ENCODE data around the gene ASTN2.

The ASTN2 gene

DNA sequence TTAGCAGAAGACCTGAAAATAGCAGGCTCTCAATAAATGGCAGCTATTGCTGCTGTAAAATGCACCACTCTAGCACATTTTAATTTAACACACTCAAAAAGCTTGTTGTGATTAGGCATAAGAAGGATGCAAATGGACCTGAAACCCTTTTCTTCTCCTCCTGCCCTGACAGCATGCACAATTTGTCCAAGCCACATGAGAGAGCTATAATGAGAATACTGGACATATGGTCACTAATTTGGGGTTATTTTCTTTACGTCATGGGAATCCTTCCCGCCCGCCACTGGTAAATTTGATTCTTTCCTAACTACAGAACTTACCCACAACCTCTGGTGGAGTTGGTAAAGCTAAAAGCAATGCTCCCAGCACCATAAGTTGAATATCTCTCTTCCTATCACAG lies 665.7 kb downstream of the ASTN2 start:
- WGBS, 2 donors (ENCODE audit: extremely low coverage in 2 of 2, insufficient read length in 2 of 2, insufficient replicate concordance in 1 of 2), result no CpG with 5 or more reads among the region's 3 CpGs

GRCh38 chr9:116741742-116742141 lies 673.1 kb downstream of the ASTN2 start:
- Histone ChIP-seq H2BK15ac (ENCODE audit: low read length) (no peak overlapping the region), H4K91ac (ENCODE audit: low read depth, low read length, poor library complexity) (no peak overlapping the region), H3K4me3 (ENCODE audit: low read length in 2 of 2) (no peak overlapping the region), H3K4me2 (ENCODE audit: insufficient read depth, low read length, poor library complexity, severe bottlenecking) (no peak overlapping the region), H2BK120ac (ENCODE audit: low read depth, low read length) (no peak overlapping the region), H3K79me1 (ENCODE audit: low read depth, low read length) (no peaks in the 10 kb centered on the region), H4K8ac (ENCODE audit: low read depth, low read length) (no peak overlapping the region), H3K14ac (ENCODE audit: low read length) (no peak overlapping the region), H2BK5ac (ENCODE audit: low read length) (no peak overlapping the region), H3K27ac (replicated peaks; ENCODE audit: low read length) (no peak overlapping the region), H2AFZ (ENCODE audit: low read length) (no peak overlapping the region), H3K27me3 (ENCODE audit: control insufficient read depth in 3 of 3, insufficient read depth in 3 of 3, low read depth in 1 of 3, low read length in 3 of 3) (peaks cover 0 to 3% (median 0%) of the 10 kb centered on the region in 3 experiments), H3K36me3 (replicated peaks in 1 of 2; ENCODE audit: control insufficient read depth in 2 of 2, insufficient read depth in 2 of 2, low read length in 2 of 2) (no peaks in the 10 kb centered on the region), H3K9ac (ENCODE audit: low read depth, low read length, poor library complexity) (no peak overlapping the region), H3K4ac (ENCODE audit: low read length) (no peak overlapping the region), H3K23ac (ENCODE audit: low read depth, low read length, poor library complexity) (no peak overlapping the region), H3K9me3 (replicated peaks in 1 of 2; ENCODE audit: control insufficient read depth in 2 of 2, insufficient read depth in 1 of 2, low read depth in 1 of 2, low read length in 2 of 2) (no peaks in the 10 kb centered on the region), H2AK5ac (ENCODE audit: low read depth, low read length) (no peak overlapping the region), H2BK12ac (ENCODE audit: low read length) (no peak overlapping the region), H3K4me1 (ENCODE audit: control insufficient read depth in 2 of 2, insufficient read depth in 1 of 2, low read depth in 1 of 2, low read length in 2 of 2) (peaks cover 0 to 4% of the 10 kb centered on the region in 2 donors), H3K18ac (ENCODE audit: low read length) (no peak overlapping the region)
- DNase-seq (ENCODE audit: low spot score), result no peak
- no CpG with 5 or more reads among the region's 2 CpGs for WGBS, 2 donors (ENCODE audit: extremely low coverage in 2 of 2, insufficient read length in 2 of 2, insufficient replicate concordance in 1 of 2)

More for the DNA sequence above, 665.7 kb downstream of the ASTN2 start:
- Histone ChIP-seq H2BK12ac (ENCODE audit: low read length) (no peak overlapping the region), H3K27me3 (ENCODE audit: control insufficient read depth in 3 of 3, insufficient read depth in 3 of 3, low read depth in 1 of 3, low read length in 3 of 3) (no peaks in the 10 kb centered on the region), H2BK120ac (ENCODE audit: low read depth, low read length) (no peak overlapping the region), H4K91ac (ENCODE audit: low read depth, low read length, poor library complexity) (no peak overlapping the region), H3K14ac (ENCODE audit: low read length) (no peak overlapping the region), H3K36me3 (replicated peaks in 1 of 2; ENCODE audit: control insufficient read depth in 2 of 2, insufficient read depth in 2 of 2, low read length in 2 of 2) (no peaks in the 10 kb centered on the region), H2AK5ac (ENCODE audit: low read depth, low read length) (no peak overlapping the region), H3K4me2 (ENCODE audit: insufficient read depth, low read length, poor library complexity, severe bottlenecking) (no peak overlapping the region), H4K8ac (ENCODE audit: low read depth, low read length) (no peak overlapping the region), H3K18ac (ENCODE audit: low read length) (no peak overlapping the region), H2AFZ (ENCODE audit: low read length) (no peak overlapping the region), H3K4me3 (ENCODE audit: low read length in 2 of 2) (no peak overlapping the region), H2BK15ac (ENCODE audit: low read length) (no peak overlapping the region), H3K4ac (ENCODE audit: low read length) (no peak overlapping the region), H3K23ac (ENCODE audit: low read depth, low read length, poor library complexity) (no peak overlapping the region), H3K27ac (replicated peaks; ENCODE audit: low read length) (no peak overlapping the region), H3K9me3 (replicated peaks in 1 of 2; ENCODE audit: control insufficient read depth in 2 of 2, insufficient read depth in 1 of 2, low read depth in 1 of 2, low read length in 2 of 2) (no peaks in the 10 kb centered on the region), H3K4me1 (ENCODE audit: control insufficient read depth in 2 of 2, insufficient read depth in 1 of 2, low read depth in 1 of 2, low read length in 2 of 2) (peaks cover 0 to 2% of the 10 kb centered on the region in 2 donors), H3K9ac (ENCODE audit: low read depth, low read length, poor library complexity) (no peak overlapping the region), H2BK5ac (ENCODE audit: low read length) (no peak overlapping the region), H3K79me1 (ENCODE audit: low read depth, low read length) (no peaks in the 10 kb centered on the region)
- no peak for DNase-seq (ENCODE audit: low spot score)

DNA sequence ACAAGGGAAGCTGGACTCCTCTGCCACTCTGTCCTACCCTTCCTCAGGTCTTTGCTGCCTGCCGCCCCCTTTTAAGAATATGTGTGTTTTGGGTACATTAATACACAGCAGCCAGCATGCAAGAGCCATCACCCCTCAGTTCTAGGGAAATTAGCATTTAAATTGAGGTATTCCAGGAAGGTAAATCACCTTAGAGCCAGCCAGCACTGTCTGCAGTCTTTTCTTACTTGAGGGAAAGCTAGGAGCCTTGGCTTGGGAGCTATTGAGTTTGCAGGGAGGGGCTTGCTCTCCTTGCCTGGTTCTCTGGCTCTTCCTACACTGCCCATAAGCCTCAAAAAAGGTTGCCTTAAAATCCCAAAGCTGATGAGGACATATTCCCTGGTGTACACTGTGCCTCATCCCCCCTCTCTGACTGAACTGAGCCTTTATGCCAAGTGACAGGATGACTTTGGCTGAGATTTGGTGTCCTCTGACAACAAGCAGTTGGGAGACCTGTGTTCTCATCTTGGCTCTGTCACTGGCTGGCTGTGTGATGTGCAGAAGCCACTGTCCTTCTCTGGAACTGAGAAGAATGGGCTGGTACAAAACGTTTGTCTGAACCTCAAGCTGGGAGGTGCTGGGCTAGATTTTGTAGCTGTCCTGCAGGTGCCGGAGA lies 673.6 kb downstream of the ASTN2 start:
- Histone ChIP-seq H3K27me3 (ENCODE audit: control insufficient read depth in 3 of 3, insufficient read depth in 3 of 3, low read depth in 1 of 3, low read length in 3 of 3) (peaks cover 0 to 6% (median 2%) of the 10 kb centered on the region in 3 experiments), H4K91ac (ENCODE audit: low read depth, low read length, poor library complexity) (no peak overlapping the region), H3K23ac (ENCODE audit: low read depth, low read length, poor library complexity) (no peak overlapping the region), H3K9me3 (replicated peaks in 1 of 2; ENCODE audit: control insufficient read depth in 2 of 2, insufficient read depth in 1 of 2, low read depth in 1 of 2, low read length in 2 of 2) (no peaks in the 10 kb centered on the region), H3K4me2 (ENCODE audit: insufficient read depth, low read length, poor library complexity, severe bottlenecking) (no peak overlapping the region), H3K14ac (ENCODE audit: low read length) (no peak overlapping the region), H3K79me1 (ENCODE audit: low read depth, low read length) (no peaks in the 10 kb centered on the region), H4K8ac (ENCODE audit: low read depth, low read length) (no peak overlapping the region), H2BK15ac (ENCODE audit: low read length) (no peak overlapping the region), H2BK120ac (ENCODE audit: low read depth, low read length) (no peak overlapping the region), H3K18ac (ENCODE audit: low read length) (no peak overlapping the region), H2BK12ac (ENCODE audit: low read length) (no peak overlapping the region), H2BK5ac (ENCODE audit: low read length) (no peak overlapping the region), H2AFZ (ENCODE audit: low read length) (no peak overlapping the region), H3K4me1 (ENCODE audit: control insufficient read depth in 2 of 2, insufficient read depth in 1 of 2, low read depth in 1 of 2, low read length in 2 of 2) (peaks cover 0 to 2% of the 10 kb centered on the region in 2 donors), H3K4ac (ENCODE audit: low read length) (no peak overlapping the region), H3K4me3 (ENCODE audit: low read length in 2 of 2) (no peak overlapping the region), H2AK5ac (ENCODE audit: low read depth, low read length) (no peak overlapping the region), H3K9ac (ENCODE audit: low read depth, low read length, poor library complexity) (no peak overlapping the region), H3K36me3 (replicated peaks in 1 of 2; ENCODE audit: control insufficient read depth in 2 of 2, insufficient read depth in 2 of 2, low read length in 2 of 2) (no peaks in the 10 kb centered on the region), H3K27ac (replicated peaks; ENCODE audit: low read length) (no peak overlapping the region)
- DNase-seq (ENCODE audit: low spot score), result no peak
- no CpG with 5 or more reads among the region's 3 CpGs for WGBS, 2 donors (ENCODE audit: extremely low coverage in 2 of 2, insufficient read length in 2 of 2, insufficient replicate concordance in 1 of 2)

- Histone ChIP-seq H3K4me3 (ENCODE audit: low read length in 2 of 2) (no peak overlapping the region), H3K79me1 (ENCODE audit: low read depth, low read length) (no peaks in the 10 kb centered on the region), H2BK12ac (ENCODE audit: low read length) (no peak overlapping the region), H3K36me3 (replicated peaks in 1 of 2; ENCODE audit: control insufficient read depth in 2 of 2, insufficient read depth in 2 of 2, low read length in 2 of 2) (no peaks in the 10 kb centered on the region), H3K9me3 (replicated peaks in 1 of 2; ENCODE audit: control insufficient read depth in 2 of 2, insufficient read depth in 1 of 2, low read depth in 1 of 2, low read length in 2 of 2) (no peaks in the 10 kb centered on the region), H2BK120ac (ENCODE audit: low read depth, low read length) (no peak overlapping the region), H3K27ac (replicated peaks; ENCODE audit: low read length) (no peak overlapping the region), H3K23ac (ENCODE audit: low read depth, low read length, poor library complexity) (no peak overlapping the region), H3K27me3 (ENCODE audit: control insufficient read depth in 3 of 3, insufficient read depth in 3 of 3, low read depth in 1 of 3, low read length in 3 of 3) (peaks cover 0 to 12% (median 2%) of the 10 kb centered on the region in 3 experiments), H3K9ac (ENCODE audit: low read depth, low read length, poor library complexity) (no peak overlapping the region), H4K8ac (ENCODE audit: low read depth, low read length) (no peak overlapping the region), H3K4ac (ENCODE audit: low read length) (no peak overlapping the region), H4K91ac (ENCODE audit: low read depth, low read length, poor library complexity) (no peak overlapping the region), H3K4me2 (ENCODE audit: insufficient read depth, low read length, poor library complexity, severe bottlenecking) (no peak overlapping the region), H3K14ac (ENCODE audit: low read length) (no peak overlapping the region), H3K18ac (ENCODE audit: low read length) (no peak overlapping the region), H2BK5ac (ENCODE audit: low read length) (no peak overlapping the region), H3K4me1 (ENCODE audit: control insufficient read depth in 2 of 2, insufficient read depth in 1 of 2, low read depth in 1 of 2, low read length in 2 of 2) (peaks cover 0 to 2% of the 10 kb centered on the region in 2 donors), H2AK5ac (ENCODE audit: low read depth, low read length) (no peak overlapping the region), H2BK15ac (ENCODE audit: low read length) (no peak overlapping the region), H2AFZ (ENCODE audit: low read length) (peak overlapping the region; percentile 50)
- peak; percentile 84 for DNase-seq (ENCODE audit: low spot score)
- WGBS, 2 donors (ENCODE audit: extremely low coverage in 2 of 2, insufficient read length in 2 of 2, insufficient replicate concordance in 1 of 2), result no CpG with 5 or more reads among the region's 16 CpGs
Observed at GRCh38 chr9:116737152-116737546, 677.7 kb downstream of the ASTN2 start.
